ENCODE data around the gene PTP4A1.

GRCh38 chr6:63543001-63543400 is 29.3 kb upstream of the PTP4A1 start:
- TF ChIP-seq CTCF (IDR thresholded peaks at IDR 0.05; ENCODE audit: insufficient read depth, low read depth, low read length) (no peak), EZH2 (IDR thresholded peaks at IDR 0.05; ENCODE audit: insufficient read depth, low read length) (no peak)
